WTC11 (cell line): ENCODE results near the gene PPDPF.

Source experiments
- FOXK1 ChIP-seq: sonication (generic); formaldehyde crosslinking; IDR thresholded peaks from 2 replicates; pipeline ENCODE4 v1.8.0; 2022; ENCODE audit warnings: mild to moderate bottlenecking, moderate library complexity, missing genetic modification reagents
- TF ChIP-seq, protein P1 (sequence below): fragments of 200-600 bp; IDR thresholded peaks from 2 replicates; pipeline ENCODE4 v1.8.0; 2022; ENCODE audit warnings: antibody characterized with exemption

GRCh38 chr20:63519668-63520503, 679 bp upstream of the PPDPF start:
- no peak for TF ChIP-seq FOXK1 (CRISPR knock-in tag)
- TF ChIP-seq, protein P1, sequence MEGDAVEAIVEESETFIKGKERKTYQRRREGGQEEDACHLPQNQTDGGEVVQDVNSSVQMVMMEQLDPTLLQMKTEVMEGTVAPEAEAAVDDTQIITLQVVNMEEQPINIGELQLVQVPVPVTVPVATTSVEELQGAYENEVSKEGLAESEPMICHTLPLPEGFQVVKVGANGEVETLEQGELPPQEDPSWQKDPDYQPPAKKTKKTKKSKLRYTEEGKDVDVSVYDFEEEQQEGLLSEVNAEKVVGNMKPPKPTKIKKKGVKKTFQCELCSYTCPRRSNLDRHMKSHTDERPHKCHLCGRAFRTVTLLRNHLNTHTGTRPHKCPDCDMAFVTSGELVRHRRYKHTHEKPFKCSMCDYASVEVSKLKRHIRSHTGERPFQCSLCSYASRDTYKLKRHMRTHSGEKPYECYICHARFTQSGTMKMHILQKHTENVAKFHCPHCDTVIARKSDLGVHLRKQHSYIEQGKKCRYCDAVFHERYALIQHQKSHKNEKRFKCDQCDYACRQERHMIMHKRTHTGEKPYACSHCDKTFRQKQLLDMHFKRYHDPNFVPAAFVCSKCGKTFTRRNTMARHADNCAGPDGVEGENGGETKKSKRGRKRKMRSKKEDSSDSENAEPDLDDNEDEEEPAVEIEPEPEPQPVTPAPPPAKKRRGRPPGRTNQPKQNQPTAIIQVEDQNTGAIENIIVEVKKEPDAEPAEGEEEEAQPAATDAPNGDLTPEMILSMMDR: no peak
